Measurements from ENCODE around the gene ALKBH4.

DNA sequence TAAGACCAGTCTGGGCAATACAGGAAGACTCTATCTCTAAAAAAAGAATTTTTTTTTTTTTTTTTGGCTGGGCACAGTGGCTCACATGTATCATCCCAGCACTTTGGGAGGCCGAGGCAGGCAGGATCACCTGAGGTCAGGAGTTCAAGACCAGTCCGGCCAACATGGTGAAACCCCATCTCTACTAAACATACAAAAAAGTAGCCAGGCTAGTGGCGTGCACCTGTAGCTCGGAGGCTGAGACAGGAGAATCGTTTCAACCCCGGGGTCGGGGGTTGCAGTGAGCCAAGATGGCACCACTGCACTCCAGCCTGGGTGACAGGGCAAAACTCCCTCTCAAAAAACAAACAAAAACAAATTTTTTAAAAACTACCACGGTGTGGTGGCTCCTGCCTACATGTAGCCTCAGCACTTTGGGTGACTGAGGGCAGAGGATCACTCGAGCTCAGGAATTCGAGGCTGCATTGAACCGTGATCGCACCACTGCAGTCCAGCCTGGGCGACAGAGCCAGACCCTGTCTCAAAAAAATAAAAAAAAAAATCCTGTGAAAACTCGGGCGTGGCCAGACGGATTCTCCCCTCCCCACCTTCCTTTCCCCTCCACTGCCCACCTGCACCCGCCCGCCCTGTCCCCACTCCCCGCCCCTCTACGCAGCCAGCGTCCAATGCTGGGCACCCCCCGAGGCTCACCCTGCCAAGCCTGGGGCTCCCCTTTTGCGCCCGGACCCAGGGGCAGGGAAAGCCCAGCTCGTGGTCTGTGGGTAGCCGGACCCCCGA, 32.0 kb downstream of the ALKBH4 start:
- TF ChIP-seq, protein P1, sequence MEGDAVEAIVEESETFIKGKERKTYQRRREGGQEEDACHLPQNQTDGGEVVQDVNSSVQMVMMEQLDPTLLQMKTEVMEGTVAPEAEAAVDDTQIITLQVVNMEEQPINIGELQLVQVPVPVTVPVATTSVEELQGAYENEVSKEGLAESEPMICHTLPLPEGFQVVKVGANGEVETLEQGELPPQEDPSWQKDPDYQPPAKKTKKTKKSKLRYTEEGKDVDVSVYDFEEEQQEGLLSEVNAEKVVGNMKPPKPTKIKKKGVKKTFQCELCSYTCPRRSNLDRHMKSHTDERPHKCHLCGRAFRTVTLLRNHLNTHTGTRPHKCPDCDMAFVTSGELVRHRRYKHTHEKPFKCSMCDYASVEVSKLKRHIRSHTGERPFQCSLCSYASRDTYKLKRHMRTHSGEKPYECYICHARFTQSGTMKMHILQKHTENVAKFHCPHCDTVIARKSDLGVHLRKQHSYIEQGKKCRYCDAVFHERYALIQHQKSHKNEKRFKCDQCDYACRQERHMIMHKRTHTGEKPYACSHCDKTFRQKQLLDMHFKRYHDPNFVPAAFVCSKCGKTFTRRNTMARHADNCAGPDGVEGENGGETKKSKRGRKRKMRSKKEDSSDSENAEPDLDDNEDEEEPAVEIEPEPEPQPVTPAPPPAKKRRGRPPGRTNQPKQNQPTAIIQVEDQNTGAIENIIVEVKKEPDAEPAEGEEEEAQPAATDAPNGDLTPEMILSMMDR (IDR thresholded peaks at IDR 0.05) = no peak
- TF ChIP-seq YY1 (IDR thresholded peaks at IDR 0.05; ENCODE audit: low read depth) (no peak), EZH2phosphoT487 (IDR thresholded peaks at IDR 0.05; ENCODE audit: borderline replicate concordance, low read depth) (no peak), NRF1 (IDR thresholded peaks at IDR 0.05; ENCODE audit: low read depth, low read length) (no peak), GABPA (IDR thresholded peaks at IDR 0.05; ENCODE audit: low read depth) (no peak), EP300 (IDR thresholded peaks at IDR 0.05; ENCODE audit: borderline replicate concordance in 1 of 2, low read depth in 1 of 2, low read length in 1 of 2) (no peak), FOXJ3 (CRISPR knock-in tag; IDR thresholded peaks at IDR 0.05) (no peak), POLR2AphosphoS5 (IDR thresholded peaks at IDR 0.05; ENCODE audit: low read depth, low read length) (no peak), TAF1 (IDR thresholded peaks at IDR 0.05; ENCODE audit: borderline replicate concordance, low read depth, low read length) (no peak), RCOR1 (IDR thresholded peaks at IDR 0.05; ENCODE audit: low read length) (no peak), TEAD4 (IDR thresholded peaks at IDR 0.05; ENCODE audit: borderline replicate concordance, insufficient read depth) (no peak)
- TF ChIP-seq, protein P2, sequence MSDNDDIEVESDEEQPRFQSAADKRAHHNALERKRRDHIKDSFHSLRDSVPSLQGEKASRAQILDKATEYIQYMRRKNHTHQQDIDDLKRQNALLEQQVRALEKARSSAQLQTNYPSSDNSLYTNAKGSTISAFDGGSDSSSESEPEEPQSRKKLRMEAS (IDR thresholded peaks at IDR 0.05; ENCODE audit: low read depth) = no peak
- TF ChIP-seq, protein P3, sequence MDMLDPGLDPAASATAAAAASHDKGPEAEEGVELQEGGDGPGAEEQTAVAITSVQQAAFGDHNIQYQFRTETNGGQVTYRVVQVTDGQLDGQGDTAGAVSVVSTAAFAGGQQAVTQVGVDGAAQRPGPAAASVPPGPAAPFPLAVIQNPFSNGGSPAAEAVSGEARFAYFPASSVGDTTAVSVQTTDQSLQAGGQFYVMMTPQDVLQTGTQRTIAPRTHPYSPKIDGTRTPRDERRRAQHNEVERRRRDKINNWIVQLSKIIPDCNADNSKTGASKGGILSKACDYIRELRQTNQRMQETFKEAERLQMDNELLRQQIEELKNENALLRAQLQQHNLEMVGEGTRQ (IDR thresholded peaks at IDR 0.05; ENCODE audit: borderline replicate concordance, low read depth, low read length) = no peak
- TF ChIP-seq, protein P4, sequence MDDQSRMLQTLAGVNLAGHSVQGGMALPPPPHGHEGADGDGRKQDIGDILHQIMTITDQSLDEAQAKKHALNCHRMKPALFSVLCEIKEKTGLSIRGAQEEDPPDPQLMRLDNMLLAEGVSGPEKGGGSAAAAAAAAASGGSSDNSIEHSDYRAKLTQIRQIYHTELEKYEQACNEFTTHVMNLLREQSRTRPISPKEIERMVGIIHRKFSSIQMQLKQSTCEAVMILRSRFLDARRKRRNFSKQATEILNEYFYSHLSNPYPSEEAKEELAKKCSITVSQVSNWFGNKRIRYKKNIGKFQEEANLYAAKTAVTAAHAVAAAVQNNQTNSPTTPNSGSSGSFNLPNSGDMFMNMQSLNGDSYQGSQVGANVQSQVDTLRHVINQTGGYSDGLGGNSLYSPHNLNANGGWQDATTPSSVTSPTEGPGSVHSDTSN (IDR thresholded peaks at IDR 0.05) = no peak

Measured in SK-N-SH (cell line).